Prostate gland (tissue), 2 donors: ENCODE measurements around the gene RTKN.

Experiments
- POLR2A ChIP-seq: fragments of 450-650 bp; IDR thresholded peaks from one replicate; pipeline ENCODE4 v1.6.1; 2016; ENCODE audit warnings: antibody characterized with exemption, mild to moderate bottlenecking
- POLR2AphosphoS5 ChIP-seq: sonication (generic); formaldehyde crosslinking; IDR thresholded peaks from one replicate; pipeline ENCODE4 v1.6.1; 2017; ENCODE audit warnings: antibody characterized with exemption
- TF ChIP-seq, protein P1 (sequence below), 4 experiments: fragments of 200-600 bp in 2 of 4; fragments of 450-650 bp in 2 of 4; sonication (generic) in 2 of 4; IDR thresholded peaks; 1 replicate in 3 of 4; 2 replicates in 1 of 4; pipeline ENCODE4 v1.5.1; 2016 to 2019; ENCODE audit warnings: antibody characterized with exemption in 4 of 4, mild to moderate bottlenecking in 2 of 4, moderate library complexity in 2 of 4

DNA sequence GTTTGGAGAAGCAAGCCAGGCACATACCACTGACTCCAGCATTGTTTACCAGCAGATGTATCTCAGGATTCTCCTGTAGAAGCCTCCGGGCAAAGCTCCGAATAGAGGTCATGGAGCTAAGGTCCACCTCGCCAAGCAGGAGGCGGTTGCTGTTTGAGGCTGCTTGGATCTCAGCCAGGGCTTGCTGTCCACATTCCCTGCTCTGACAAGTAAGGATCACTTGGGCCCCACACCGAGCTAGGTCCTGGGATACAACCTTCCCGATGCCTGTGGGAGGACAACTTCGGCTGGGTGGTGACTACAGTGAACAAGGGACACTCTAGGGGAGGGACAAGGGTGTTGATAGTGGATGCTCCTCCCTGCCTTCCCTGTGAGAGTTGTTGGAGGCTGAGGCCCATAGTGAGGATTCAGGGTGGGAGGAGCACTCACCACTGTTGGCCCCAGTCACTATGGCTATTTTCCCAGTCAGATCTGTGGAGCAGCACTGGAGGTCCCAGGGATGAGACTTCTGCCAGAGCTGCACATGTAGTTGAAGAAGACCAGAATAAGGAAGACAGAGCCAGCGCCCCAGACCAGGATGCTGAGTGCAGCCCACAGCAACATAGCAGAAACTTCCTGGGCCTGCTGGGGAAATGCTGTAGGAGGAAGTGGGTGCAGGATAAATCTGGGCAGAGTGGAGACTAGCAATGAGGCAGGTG lies 28.6 kb downstream of the RTKN start:
- TF ChIP-seq, protein P1, sequence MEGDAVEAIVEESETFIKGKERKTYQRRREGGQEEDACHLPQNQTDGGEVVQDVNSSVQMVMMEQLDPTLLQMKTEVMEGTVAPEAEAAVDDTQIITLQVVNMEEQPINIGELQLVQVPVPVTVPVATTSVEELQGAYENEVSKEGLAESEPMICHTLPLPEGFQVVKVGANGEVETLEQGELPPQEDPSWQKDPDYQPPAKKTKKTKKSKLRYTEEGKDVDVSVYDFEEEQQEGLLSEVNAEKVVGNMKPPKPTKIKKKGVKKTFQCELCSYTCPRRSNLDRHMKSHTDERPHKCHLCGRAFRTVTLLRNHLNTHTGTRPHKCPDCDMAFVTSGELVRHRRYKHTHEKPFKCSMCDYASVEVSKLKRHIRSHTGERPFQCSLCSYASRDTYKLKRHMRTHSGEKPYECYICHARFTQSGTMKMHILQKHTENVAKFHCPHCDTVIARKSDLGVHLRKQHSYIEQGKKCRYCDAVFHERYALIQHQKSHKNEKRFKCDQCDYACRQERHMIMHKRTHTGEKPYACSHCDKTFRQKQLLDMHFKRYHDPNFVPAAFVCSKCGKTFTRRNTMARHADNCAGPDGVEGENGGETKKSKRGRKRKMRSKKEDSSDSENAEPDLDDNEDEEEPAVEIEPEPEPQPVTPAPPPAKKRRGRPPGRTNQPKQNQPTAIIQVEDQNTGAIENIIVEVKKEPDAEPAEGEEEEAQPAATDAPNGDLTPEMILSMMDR (IDR thresholded peaks at IDR 0.05), result no peak
- no peak for TF ChIP-seq POLR2A
- no peak for TF ChIP-seq POLR2AphosphoS5
